NOMO-1 treated with dmso at 0.1 percent for 144 hours (cell line): ENCODE measurements around the gene GCLC.
"Not testable (repeated sequence)": the region's sequence is repeated elsewhere in the genome, so short reads cannot be mapped to it uniquely, and the experiment has no call there.

Experiments
- DNase-seq: peaks from one replicate; lab custom pipeline; 2025; ENCODE audit not compliant: unreplicated experiment; lab: John Stamatoyannopoulos, UW

Gene GCLC

GRCh38 chr6:53495506-53496499 is 49.1 kb downstream of the GCLC start:
- DNase-seq = no peak

- no peak for DNase-seq
These were observed 50.8 kb downstream of the GCLC start for GRCh38 chr6:53494076-53494475.

DNA sequence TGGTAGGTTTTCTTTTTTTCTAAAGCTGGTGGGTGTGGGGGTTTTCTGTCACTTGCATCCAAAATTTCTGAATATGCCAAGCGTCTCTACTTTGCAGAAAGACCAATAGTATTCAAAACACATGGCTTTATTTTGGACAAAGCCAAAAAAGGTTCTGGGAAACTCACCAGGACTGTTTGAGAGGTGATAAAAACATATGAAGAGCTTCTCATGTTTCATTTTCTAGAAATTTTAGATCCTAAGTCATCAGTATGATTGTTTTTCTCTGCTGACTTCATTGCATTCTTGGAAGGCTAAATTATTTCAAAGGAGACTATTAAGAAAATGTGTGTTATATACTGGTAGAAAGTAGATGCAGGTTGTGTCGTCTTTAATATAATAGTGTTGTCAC is 51.3 kb downstream of the GCLC start:
- DNase-seq = no peak

DNA sequence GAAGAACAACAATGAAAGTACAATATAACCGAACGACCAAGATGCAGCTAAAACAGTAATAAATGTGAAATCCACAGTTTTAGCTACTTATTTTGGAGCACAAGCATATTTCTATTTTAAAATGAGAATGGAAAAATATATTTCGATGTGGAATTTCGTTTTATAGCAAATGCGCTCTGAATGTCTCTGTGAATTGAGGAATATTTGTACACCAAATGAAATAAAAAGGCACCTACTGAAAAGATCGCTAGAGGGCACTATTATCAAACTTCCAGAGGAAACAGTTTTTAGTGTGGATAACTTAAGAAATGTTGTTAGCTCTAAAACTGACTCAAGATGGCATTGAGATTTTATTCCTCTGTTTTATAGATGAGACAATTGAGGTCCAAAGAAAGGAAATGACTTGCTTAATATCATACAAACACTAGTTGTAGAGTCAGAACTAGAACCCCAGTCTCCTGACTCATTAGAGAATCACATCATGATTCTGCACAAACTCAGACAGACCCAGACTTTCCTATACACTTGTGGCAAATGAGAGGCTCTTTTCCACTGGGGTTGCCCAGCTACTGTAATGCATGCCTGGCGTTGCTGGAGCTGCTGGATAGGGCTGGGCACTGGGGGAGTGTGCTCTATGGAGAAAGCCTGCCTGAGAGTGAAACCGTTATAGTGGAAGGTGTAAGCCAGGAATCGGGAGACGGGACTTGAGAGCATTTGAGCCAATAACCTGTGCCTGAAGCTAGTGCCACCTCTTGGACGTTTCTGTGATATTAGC is 51.9 kb downstream of the GCLC start:
- no peak for DNase-seq

- no peak for DNase-seq
These were observed 57.8 kb downstream of the GCLC start for GRCh38 chr6:53487080-53487479.

GRCh38 chr6:53486679-53487078 is 58.2 kb downstream of the GCLC start:
- DNase-seq = no peak

DNA sequence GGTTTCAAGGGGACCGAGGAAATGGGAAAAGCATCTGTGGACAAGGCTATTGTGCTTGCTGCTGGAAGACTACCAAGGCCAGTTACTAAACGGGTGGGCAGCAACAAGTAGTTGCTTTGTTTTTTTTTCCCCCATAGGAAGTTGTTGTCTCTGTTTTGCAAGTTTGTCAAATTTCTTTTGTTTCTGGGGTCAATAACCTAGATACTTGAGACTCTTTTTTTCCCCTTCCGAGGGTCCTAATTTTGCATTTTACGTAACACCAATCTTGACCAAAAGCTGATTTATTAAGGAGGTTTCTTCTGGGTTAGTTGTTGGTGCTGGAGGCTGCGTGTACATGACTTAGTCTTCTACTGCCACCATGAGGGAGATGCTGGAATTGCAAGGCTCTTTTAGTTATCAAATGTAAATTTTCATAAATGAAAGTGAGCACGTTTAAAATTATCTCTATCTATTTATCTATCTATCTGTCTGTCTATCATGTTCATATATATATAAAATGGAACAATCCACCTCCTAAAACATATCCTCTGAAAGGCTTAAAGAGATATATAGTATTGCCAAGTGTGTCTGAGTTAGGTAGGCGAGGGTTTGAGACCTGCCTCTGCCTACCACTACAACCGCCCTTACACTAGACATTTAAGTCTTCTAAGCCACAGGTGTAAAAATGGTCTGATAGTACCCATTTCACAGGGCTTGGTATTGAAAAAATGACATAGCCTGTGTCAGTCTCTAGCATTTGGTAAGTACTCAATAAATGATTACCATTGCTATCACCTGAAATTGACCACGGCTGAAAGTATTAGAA is 60.2 kb downstream of the GCLC start:
- peak; percentile 62 for DNase-seq

DNA sequence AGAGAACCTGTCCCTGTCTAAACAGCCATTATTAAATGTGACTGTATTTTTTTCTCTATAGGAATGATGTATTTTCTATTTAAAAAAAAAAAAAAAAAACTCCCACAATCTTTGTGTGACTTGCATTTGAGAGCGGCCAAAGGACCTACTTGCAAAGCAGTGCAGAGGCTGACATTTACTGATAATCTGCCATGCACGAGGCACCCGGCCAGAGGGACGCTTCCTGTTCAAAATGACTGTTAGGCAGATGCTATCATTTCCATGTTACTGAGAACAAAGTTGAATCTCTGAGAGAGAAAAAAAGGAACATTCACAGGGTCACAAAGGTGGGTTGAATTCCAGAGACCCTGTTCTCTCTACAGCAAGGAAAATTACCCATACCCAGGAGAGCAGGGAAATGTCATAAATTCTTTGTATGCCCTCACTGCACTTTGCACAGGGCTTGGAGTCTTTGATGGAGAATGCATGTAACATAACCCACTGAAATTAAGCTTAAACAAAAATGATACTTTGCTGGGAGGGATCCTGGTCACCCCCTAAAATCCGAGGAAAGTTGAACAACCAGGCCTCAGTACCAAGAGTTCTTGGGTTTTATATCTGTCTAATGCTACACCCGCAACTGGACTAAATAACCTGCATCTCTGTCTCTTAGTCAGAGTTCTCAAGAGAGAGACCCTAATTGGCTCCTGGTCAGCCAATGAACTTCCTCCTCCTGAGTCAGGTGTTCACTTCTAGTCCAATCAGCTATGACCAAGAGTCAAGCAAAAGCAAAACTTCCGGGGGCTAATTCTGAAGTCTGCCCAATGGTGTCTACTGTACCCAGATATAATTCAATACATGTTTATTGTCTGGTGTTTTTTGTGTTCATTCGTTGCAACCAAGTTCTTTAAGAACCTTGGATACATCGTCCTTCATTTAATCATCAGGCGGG is 61.2 kb downstream of the GCLC start:
- no peak for DNase-seq

DNA sequence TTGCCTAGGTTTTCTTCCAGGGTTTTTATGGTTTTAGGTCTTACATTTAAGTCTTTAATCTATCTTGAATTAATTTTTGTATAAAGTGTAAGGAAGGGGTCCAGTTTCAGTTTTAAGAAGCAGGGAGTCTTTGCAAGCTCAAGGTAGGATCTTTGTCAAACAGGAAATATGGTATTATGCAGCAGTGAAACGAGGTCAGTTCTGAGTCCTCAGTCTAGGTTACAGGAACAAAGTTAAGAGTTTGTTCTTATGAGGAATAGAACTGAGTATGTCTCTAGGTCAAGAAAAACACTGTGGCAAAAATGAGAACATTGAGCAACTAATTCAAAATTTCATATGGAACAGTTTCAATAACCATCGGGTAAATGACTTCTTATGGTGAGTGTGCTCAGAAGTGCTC is 63.6 kb downstream of the GCLC start:
- no peak for DNase-seq

- not testable (repeated sequence) for DNase-seq
These were observed 64.1 kb downstream of the GCLC start for GRCh38 chr6:53480774-53481173.

DNA sequence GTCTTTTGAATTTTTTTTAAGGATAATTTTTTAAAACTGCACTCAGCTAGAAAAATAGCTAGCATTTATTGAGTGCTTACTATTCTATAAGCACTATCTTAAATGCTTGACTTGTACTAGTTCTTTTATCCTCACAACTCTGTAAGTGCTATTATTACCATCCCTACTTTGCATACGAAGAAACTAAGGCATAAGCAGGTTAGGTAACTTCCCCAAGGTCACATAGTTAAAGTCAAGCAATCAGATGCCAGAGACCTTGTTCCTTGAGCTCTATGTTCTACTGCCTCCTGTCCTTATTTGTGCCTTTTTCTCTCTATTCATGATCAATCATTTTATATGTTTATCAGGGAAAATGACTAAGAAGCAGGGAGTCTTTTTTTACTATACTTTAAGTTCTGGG is 65.0 kb downstream of the GCLC start:
- no peak for DNase-seq

GRCh38 chr6:53476964-53477363 is 67.9 kb downstream of the GCLC start:
- no peak for DNase-seq

GRCh38 chr6:53474010-53474409 is 70.9 kb downstream of the GCLC start:
- DNase-seq = no peak

GRCh38 chr6:53469163-53469562 is 75.7 kb downstream of the GCLC start:
- no peak for DNase-seq

DNA sequence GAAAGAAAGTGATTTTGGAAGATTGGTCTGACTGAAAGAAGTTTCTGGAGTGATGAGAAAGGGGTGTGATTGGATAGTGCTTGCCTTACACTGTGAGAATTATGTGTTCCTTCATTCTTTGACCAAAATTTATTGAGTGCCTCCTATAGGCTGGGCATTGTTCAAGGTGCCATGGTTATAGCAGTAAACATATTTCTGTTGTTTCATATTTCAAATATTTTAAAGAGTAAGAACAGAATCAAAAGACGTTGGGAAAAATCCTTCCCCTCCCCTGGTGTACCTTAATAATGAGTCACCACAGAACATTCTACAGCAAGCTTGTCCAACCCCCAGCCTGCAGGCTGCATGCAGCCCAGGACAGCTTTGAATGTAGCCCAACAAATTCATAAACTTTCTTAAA is 78.6 kb downstream of the GCLC start:
- DNase-seq = no peak

GRCh38 chr6:53465732-53466131 is 79.2 kb downstream of the GCLC start:
- no peak for DNase-seq

DNA sequence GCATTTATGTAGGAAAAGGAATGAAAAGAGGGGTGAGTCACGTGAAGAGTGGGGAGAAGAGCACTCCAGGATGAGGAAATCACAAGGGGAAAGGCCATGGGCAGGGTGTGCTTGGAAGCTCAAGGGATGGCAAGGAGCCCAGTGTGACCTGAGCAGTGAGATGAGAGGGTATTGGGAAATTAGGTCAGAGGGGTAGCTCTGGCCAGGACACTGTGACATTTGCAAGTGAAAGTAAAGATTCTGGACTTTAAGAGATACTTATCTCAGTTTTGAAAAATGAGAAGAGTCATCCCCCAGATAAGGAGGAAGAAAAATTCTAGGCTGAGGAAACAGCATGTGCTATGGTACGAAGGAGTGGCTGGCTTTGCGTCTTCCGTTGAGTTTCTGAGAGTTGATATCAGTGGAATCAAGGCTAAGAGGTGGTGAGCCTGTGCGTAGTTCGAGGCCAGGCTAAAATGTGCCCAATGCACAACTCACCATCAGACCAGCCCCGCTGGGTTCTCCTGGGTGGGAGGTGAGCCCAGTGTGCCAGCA is 79.9 kb downstream of the GCLC start:
- DNase-seq = no peak

DNA sequence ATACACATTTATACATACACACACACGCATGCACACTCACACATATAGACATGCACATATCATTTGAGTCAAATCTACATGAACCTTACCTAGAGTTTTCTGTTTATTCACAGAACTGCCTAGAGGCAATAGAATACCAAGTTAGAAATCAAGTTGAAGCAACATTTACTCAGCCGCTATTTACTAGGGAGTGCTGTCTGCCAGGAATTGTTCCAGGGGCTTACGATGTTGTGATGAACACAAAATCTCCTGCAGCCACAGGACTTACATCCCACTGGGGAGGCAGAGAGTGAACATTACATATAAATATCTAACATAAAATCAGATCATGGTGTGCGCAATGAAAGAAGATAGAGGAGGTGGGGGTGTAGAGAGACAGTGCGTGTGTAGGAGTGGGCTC is 80.4 kb downstream of the GCLC start:
- DNase-seq = no peak

- DNase-seq = peak; percentile 56
These were observed 83.2 kb downstream of the GCLC start for GRCh38 chr6:53461696-53462095.
